ENCODE results near the gene PATL1.
A peak's percentile ranks its signal among the peaks of the same experiment; 100 is the strongest.

PATL1 gene, protein sequence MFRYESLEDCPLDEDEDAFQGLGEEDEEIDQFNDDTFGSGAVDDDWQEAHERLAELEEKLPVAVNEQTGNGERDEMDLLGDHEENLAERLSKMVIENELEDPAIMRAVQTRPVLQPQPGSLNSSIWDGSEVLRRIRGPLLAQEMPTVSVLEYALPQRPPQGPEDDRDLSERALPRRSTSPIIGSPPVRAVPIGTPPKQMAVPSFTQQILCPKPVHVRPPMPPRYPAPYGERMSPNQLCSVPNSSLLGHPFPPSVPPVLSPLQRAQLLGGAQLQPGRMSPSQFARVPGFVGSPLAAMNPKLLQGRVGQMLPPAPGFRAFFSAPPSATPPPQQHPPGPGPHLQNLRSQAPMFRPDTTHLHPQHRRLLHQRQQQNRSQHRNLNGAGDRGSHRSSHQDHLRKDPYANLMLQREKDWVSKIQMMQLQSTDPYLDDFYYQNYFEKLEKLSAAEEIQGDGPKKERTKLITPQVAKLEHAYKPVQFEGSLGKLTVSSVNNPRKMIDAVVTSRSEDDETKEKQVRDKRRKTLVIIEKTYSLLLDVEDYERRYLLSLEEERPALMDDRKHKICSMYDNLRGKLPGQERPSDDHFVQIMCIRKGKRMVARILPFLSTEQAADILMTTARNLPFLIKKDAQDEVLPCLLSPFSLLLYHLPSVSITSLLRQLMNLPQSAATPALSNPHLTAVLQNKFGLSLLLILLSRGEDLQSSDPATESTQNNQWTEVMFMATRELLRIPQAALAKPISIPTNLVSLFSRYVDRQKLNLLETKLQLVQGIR

DNA sequence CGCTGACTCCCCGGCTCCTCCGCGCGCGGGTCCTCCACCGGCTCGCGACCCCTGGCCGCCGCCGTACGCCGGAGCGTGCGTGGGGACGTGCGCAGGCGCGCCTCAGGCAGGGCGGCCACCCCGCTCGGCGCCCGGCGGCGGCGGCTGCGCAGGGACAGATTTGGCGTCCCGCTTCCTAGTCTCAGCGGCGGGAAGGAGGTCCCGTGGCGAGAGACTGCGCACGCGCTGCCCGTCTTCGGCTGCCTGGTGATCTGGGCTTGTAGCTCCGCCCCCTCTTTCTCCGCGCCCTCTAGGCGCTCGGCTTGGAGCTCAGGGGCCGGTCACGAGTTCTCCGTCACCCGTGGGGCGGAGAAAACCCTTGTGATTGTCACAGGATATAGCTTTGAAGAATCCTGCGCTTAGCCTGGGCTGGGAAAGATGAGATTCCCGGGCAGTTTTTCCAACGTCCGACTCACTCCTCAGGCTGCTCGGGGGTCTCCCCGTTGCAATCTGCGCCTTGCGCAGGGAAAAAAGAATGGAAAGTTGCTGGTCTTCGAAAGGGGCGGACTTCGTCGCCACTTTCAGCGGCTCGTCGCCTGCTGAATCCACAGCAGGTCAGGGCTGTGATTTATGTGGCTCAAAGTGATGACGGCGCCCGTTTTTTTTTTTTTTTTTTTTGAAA, at the start of gene PATL1:
Gene PATL1, minus strand, starts transcription at position 88 of the 661 bp plus-strand sequence. CDS start 142 bp downstream, outside the sequence.
- peak within 1 kb of the TSS; percentile 82 to 84 for H3K4me3 ChIP-seq (replicated peaks in 1 of 2; ENCODE audit: low read depth in 2 of 2, low read length in 2 of 2)
- DNase-seq (ENCODE audit: low read depth in 2 of 2), result peak; percentile 99
- TF ChIP-seq, protein P1, sequence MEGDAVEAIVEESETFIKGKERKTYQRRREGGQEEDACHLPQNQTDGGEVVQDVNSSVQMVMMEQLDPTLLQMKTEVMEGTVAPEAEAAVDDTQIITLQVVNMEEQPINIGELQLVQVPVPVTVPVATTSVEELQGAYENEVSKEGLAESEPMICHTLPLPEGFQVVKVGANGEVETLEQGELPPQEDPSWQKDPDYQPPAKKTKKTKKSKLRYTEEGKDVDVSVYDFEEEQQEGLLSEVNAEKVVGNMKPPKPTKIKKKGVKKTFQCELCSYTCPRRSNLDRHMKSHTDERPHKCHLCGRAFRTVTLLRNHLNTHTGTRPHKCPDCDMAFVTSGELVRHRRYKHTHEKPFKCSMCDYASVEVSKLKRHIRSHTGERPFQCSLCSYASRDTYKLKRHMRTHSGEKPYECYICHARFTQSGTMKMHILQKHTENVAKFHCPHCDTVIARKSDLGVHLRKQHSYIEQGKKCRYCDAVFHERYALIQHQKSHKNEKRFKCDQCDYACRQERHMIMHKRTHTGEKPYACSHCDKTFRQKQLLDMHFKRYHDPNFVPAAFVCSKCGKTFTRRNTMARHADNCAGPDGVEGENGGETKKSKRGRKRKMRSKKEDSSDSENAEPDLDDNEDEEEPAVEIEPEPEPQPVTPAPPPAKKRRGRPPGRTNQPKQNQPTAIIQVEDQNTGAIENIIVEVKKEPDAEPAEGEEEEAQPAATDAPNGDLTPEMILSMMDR (IDR thresholded peaks at IDR 0.05; ENCODE audit: low read depth, low read length), result no peak

DNA sequence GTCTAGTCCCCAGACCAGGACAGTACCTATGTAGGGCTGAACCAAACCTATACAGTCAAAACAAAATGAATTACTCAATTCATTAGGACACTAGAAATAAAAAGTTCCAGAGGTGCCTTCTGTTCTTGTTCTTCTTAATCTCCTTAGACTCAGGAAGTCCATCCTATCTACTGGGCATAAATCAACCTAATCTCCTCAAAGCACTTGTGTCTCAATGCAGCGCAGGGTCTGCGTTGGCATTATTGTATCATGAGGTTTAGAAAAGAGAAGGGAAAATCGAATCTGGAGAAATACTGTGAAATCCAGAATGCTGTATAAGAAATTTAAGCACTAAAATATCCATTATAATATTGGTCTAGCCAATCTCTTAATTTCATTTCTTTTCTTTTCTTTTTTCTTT, 47.2 kb upstream of the PATL1 start:
- DNase-seq (ENCODE audit: low read depth in 2 of 2), result no peak
- no peak overlapping the region for H3K4me3 ChIP-seq (replicated peaks in 1 of 2; ENCODE audit: low read depth in 2 of 2, low read length in 2 of 2)
- TF ChIP-seq, protein P1 (IDR thresholded peaks at IDR 0.05; ENCODE audit: low read depth, low read length), result no peak

DNA sequence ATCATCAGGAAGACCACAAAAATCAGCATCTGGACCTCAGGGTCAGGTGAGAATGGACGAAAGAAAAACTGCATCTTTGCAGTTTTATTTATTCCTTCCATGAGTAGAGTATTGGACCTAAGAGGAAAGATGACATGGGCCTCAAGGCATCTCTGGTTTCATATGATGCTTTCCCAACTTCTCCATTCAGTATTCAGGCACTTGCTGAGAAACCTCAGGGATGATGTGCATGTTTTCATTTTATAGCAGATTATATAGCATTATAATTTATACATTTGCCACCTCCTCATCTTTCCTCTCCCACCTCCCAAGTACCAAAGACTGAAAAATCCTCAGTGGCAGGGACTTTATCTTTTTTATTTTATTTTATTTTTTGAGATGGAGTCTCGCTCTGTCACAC, 44.9 kb upstream of the PATL1 start, which contains the start of gene OR10V1:
Gene OR10V1, minus strand, starts transcription at position 101 of the 400 bp plus-strand sequence. Its CDS starts 0 bp downstream, at position 101.
- TF ChIP-seq, protein P1 (IDR thresholded peaks at IDR 0.05; ENCODE audit: low read depth, low read length), result no peak
- H3K4me3 ChIP-seq (replicated peaks in 1 of 2; ENCODE audit: low read depth in 2 of 2, low read length in 2 of 2), result no peak within 1 kb of the TSS
- no peak for DNase-seq (ENCODE audit: low read depth in 2 of 2)

DNA sequence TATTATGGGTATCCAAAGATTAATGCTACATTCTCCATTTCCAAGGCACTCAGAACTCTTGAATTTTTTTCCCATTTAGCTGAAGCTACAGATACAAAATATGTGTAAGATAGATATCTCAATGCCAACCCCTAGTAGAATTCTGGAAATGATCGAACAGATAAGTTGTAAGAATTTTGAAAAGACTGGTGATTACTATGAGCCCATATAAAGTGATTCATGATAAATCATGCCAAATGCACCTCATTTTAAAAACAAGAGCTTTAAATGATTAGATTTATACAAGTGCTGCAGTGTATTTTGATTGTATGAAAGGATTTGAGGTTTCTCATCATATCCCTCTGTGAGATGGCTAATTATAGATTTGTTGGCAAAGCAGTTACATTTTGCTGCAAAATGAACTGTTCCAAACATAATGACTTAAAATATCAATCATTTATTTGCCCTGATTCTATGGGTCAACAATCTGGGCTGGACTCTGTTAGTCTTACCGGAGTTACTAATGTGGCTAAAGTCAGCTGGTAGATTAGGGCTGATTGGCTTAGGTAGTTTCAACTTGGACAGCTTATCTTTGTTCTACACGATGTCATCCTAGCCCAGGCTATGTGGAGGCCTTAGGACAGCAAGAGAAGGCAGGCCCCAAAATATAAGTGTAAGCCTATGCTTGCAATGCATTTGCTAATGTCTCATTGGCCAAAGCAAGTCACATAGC, 41.5 kb upstream of the PATL1 start:
- H3K4me3 ChIP-seq (replicated peaks in 1 of 2; ENCODE audit: low read depth in 2 of 2, low read length in 2 of 2), result no peak overlapping the region
- no peak for DNase-seq (ENCODE audit: low read depth in 2 of 2)
- TF ChIP-seq, protein P1 (IDR thresholded peaks at IDR 0.05; ENCODE audit: low read depth, low read length), result no peak

DNA sequence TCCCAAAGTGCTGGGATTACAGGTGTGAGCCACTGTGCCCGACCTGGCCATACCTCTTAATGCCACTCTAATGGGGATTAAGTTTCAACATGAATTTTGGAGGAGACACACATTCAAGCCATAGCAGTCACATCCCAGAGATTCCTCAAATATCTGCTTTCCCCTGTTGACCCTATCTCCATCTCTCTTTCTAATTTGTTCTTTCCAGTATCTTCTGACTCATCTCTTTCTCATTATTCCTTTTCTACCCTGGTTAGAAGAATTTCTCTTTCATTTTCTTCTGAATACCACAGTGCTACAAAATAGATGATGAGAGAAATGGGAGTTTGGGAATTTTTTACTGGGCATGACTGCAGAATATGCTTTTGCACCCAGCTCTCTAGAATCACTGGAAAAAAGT, 39.7 kb upstream of the PATL1 start:
- TF ChIP-seq, protein P1 (IDR thresholded peaks at IDR 0.05; ENCODE audit: low read depth, low read length), result no peak
- no peak overlapping the region for H3K4me3 ChIP-seq (replicated peaks in 1 of 2; ENCODE audit: low read depth in 2 of 2, low read length in 2 of 2)
- DNase-seq (ENCODE audit: low read depth in 2 of 2), result no peak

DNA sequence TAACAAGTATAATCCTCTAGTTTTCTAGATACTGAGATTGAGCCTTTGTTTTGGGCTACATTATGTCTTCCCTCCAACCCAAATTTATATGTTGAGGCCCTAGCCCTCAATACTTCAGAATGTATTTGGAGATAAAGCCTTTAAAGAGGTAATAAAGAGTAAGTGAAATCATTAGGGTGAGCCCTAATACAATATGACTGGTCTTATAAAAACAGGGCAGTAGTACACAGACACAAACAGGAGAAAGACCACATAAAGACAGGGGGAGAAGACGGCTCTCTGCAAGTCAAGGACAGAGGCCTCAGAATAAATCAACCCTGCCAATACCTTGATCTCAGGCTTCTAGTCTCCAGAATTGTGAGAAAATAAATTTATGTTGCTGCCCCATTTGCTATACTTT, 38.5 kb upstream of the PATL1 start:
- TF ChIP-seq, protein P1 (IDR thresholded peaks at IDR 0.05; ENCODE audit: low read depth, low read length), result no peak
- DNase-seq (ENCODE audit: low read depth in 2 of 2), result no peak
- H3K4me3 ChIP-seq (replicated peaks in 1 of 2; ENCODE audit: low read depth in 2 of 2, low read length in 2 of 2), result no peak overlapping the region

Measured in cardiac fibroblast (primary cell).